B cell (primary cell): ENCODE measurements around the gene TTF1. TPM values are rescaled to one million over a fixed set of nuclear protein-coding genes. Genes with fewer than 3 reads are reported as not detected.

Experiments used
- ATAC-seq: fragments of 200-7000 bp; cut with Tn5 transposase; one replicate; pipeline ENCODE4 v1.10.0; 2021; ENCODE audit warnings: low read depth, mild to moderate bottlenecking, moderate number of reproducible peaks, moderate library complexity
- CTCF ChIA-PET: fragments of 350-600 bp; sonication (Branson Sonifier 250); formaldehyde crosslinking; loops from one replicate; lab custom pipeline; 2021; ENCODE audit warnings: antibody characterized with exemption, inconsistent platforms; lab: Charles Lee
- POLR2A ChIA-PET: fragments of 350-600 bp; sonication (Branson Sonifier 250); formaldehyde crosslinking; loops from one replicate; lab custom pipeline; 2021; ENCODE audit warnings: antibody characterized with exemption; lab: Charles Lee
- DNase-seq: peaks from one replicate; pipeline ENCODE4 v3.0.0; 2013
- H2AFZ ChIP-seq: 2 replicates; pipeline ENCODE4 v1.6.1; 2012; ENCODE audit warnings: mild to moderate bottlenecking, low read depth, low read length; ENCODE audit not compliant: insufficient read depth, poor library complexity, severe bottlenecking
- H3K27ac ChIP-seq, 2 donors: 1 replicate in 1 of 2; 2 replicates in 1 of 2; pipeline ENCODE4 v1.5.1; 2012 to 2013; ENCODE audit warnings: low read length in 2 of 2, mild to moderate bottlenecking in 2 of 2, moderate library complexity in 1 of 2
- H3K27me3 ChIP-seq, 4 experiments: fragments of 200-600 bp in 1 of 4; sonication (generic) in 1 of 4; replicated peaks in 1 of 4; 1 replicate in 2 of 4; 2 replicates in 2 of 4; pipeline versions ENCODE4 v1.6.1 to v1.7.0; 2013 to 2016; ENCODE audit warnings: low read length in 3 of 4, mild to moderate bottlenecking in 2 of 4, mixed read lengths in 1 of 4, moderate library complexity in 1 of 4; ENCODE audit not compliant: insufficient read depth in 4 of 4, control insufficient read depth in 3 of 4; ENCODE audit errors: control extremely low read depth in 1 of 4
- H3K36me3 ChIP-seq, 2 experiments: replicated peaks in 1 of 2; 1 replicate in 1 of 2; 2 replicates in 1 of 2; pipeline versions ENCODE4 v1.6.1 to v1.7.1; 2013; ENCODE audit warnings: low read length in 1 of 2; ENCODE audit not compliant: insufficient read depth in 2 of 2, control insufficient read depth in 1 of 2; ENCODE audit errors: control extremely low read depth in 1 of 2, extremely low read depth in 1 of 2
- H3K4me1 ChIP-seq, 2 donors: fragments of 200-600 bp in 1 of 2; sonication (generic) in 1 of 2; 1 replicate in 1 of 2; 2 replicates in 1 of 2; pipeline versions ENCODE4 v1.5.1 to v1.6.1; 2013 to 2017; ENCODE audit warnings: low read length in 2 of 2; ENCODE audit not compliant: control insufficient read depth in 2 of 2, insufficient read depth in 2 of 2
- H3K4me2 ChIP-seq: replicated peaks from 2 replicates; pipeline ENCODE3; 2012; ENCODE audit warnings: mild to moderate bottlenecking, low read depth, low read length; ENCODE audit not compliant: poor library complexity, severe bottlenecking
- H3K4me3 ChIP-seq, 5 experiments: fragments of 200-600 bp in 1 of 5; sonication (generic) in 1 of 5; 1 replicate in 3 of 5; 2 replicates in 2 of 5; pipeline versions ENCODE4 v1.5.1 to v1.7.0; 2011 to 2016; ENCODE audit warnings: low read length in 4 of 5, mild to moderate bottlenecking in 4 of 5, low read depth in 2 of 5, control low read depth in 1 of 5, moderate library complexity in 1 of 5; ENCODE audit not compliant: insufficient read depth in 1 of 5; ENCODE audit errors: control extremely low read depth in 1 of 5, extremely low read depth in 1 of 5
- H3K79me2 ChIP-seq: fragments of 200-600 bp; sonication (generic); one replicate; pipeline ENCODE4 v1.6.0; 2016; ENCODE audit warnings: low read length; ENCODE audit not compliant: control insufficient read depth, insufficient read depth
- H3K9ac ChIP-seq: fragments of 200-600 bp; sonication (generic); 2 replicates; pipeline ENCODE4 v1.6.1; 2017; ENCODE audit warnings: mild to moderate bottlenecking, low read length, moderate library complexity
- H3K9me3 ChIP-seq, 3 donors: one replicate each; pipeline versions ENCODE4 v1.6.1 to v1.7.1; 2013; ENCODE audit warnings: low read length in 2 of 3; ENCODE audit not compliant: control insufficient read depth in 2 of 3, insufficient read depth in 1 of 3; ENCODE audit errors: control extremely low read depth in 1 of 3
- H4K20me1 ChIP-seq: 2 replicates; pipeline ENCODE4 v1.6.0; 2012; ENCODE audit warnings: mild to moderate bottlenecking, low read length; ENCODE audit not compliant: insufficient read depth, control insufficient read depth, poor library complexity, severe bottlenecking
- H3K27ac Mint-ChIP-seq: one replicate; pipeline ENCODE4 v1.8.0; 2021; ENCODE audit warnings: mixed read lengths
- H3K27me3 Mint-ChIP-seq: one replicate; pipeline ENCODE4 v1.8.0; 2021; ENCODE audit warnings: mixed read lengths
- H3K4me1 Mint-ChIP-seq: one replicate; pipeline ENCODE4 v1.8.0; 2021; ENCODE audit warnings: mixed read lengths
- H3K4me3 Mint-ChIP-seq: one replicate; pipeline ENCODE4 v1.8.0; 2021; ENCODE audit warnings: mixed read lengths
- H3K9me3 Mint-ChIP-seq: one replicate; pipeline ENCODE4 v1.8.0; 2022; ENCODE audit warnings: mixed read lengths; ENCODE audit not compliant: insufficient read depth
- CTCF ChIP-seq: fragments of 200-600 bp; IDR thresholded peaks from one replicate; pipeline ENCODE4 v1.8.0; 2022; ENCODE audit warnings: antibody characterized with exemption, mild to moderate bottlenecking
- EZH2 ChIP-seq: IDR thresholded peaks from 2 replicates; pipeline ENCODE4 v1.6.1; 2012; ENCODE audit warnings: borderline replicate concordance, low read depth, mild to moderate bottlenecking, moderate library complexity, low read length; ENCODE audit not compliant: insufficient read depth, poor library complexity, severe bottlenecking
- WGBS: methylation state at CpG from one replicate; pipeline ENCODE4 v1.1.5; 2013; ENCODE audit warnings: missing lambda C conversion rate; ENCODE audit not compliant: insufficient coverage; 5-methylcytosine and 5-hydroxymethylcytosine counted together
- intact Hi-C: fragments of 100-400 bp; cut with micrococcal nuclease; formaldehyde crosslinking; loops from one replicate; pipeline ENCODE4 v1.10.0; 2022
- polyA plus RNA-seq: library from polyadenylated mRNA; depleted of rRNA; stranded (reverse); fragments of >200 nt; gene quantifications from 2 replicates; pipeline ENCODE4 v1.2.3, GENCODE V29; 2012
- total RNA-seq, 2 donors: library from RNA; stranded (reverse); fragments of 120-200 nt in 1 of 2; gene quantifications; 1 replicate in 1 of 2; 2 replicates in 1 of 2; pipeline versions ENCODE4 v1.2.3 to v1.2.4, GENCODE V29; 2013 to 2022

TTF1 gene
- total and polyA plus RNA-seq, 2 donors (not counting 1 experiment from before 2014, with no cell fraction given) = 12.3 to 26.3 TPM

- ChIA-PET CTCF (no interaction called here), POLR2A (no interaction called here)
- Histone ChIP-seq H3K4me1 (peaks cover 9 to 14% of the 10 kb centered on the region in 2 donors), H3K9me3 (no peaks in the 10 kb centered on the region), H3K36me3 (no peaks in the 10 kb centered on the region), H3K27me3 (no peaks in the 10 kb centered on the region), H3K4me3 (no peak overlapping the region), H3K9ac (no peak overlapping the region), H3K27ac (peak overlapping the region in 1 of 2 donors; percentile 26), H3K4me2 (no peak overlapping the region), H3K79me2 (no peaks in the 10 kb centered on the region), H2AFZ (no peak overlapping the region), H4K20me1 (no peaks in the 10 kb centered on the region)
- Mint-ChIP-seq H3K27me3 (no peaks in the 10 kb centered on the region), H3K27ac (no peak overlapping the region), H3K4me3 (no peak overlapping the region), H3K4me1 (peaks cover 11% of the 10 kb centered on the region), H3K9me3 (no peaks in the 10 kb centered on the region)
- no peak for ATAC-seq
- 98% methylated on average over 4 of the region's 4 CpGs for WGBS
- intact Hi-C loops = no loop called here
- DNase-seq = no peak
- TF ChIP-seq EZH2 = no peak
- TF ChIP-seq CTCF = no peak
These were observed 40.2 kb downstream of the TTF1 start for GRCh38 chr9:132366481-132366880.

- no peak for ATAC-seq
These were observed 40.7 kb downstream of the TTF1 start for GRCh38 chr9:132365986-132366385.

More at GRCh38 chr9:132365986-132366385, 40.7 kb downstream of the TTF1 start:
- Histone ChIP-seq H3K79me2 (no peaks in the 10 kb centered on the region), H3K4me3 (no peak overlapping the region), H3K36me3 (no peaks in the 10 kb centered on the region), H3K4me2 (no peak overlapping the region), H3K9me3 (no peaks in the 10 kb centered on the region), H2AFZ (peak overlapping the region; percentile 29), H3K4me1 (peaks cover 9 to 14% of the 10 kb centered on the region in 2 donors), H3K9ac (no peak overlapping the region), H3K27me3 (no peaks in the 10 kb centered on the region), H4K20me1 (no peaks in the 10 kb centered on the region), H3K27ac (peak overlapping the region in 1 of 2 donors; percentile 26)
- CTCF ChIA-PET = interaction anchor here (0.6 kb wide), 1 partner anchor 1525 kb away, joined by 4 read pairs; no protein-coding TSS in a partner anchor
- Mint-ChIP-seq H3K9me3 (no peaks in the 10 kb centered on the region), H3K27ac (peak overlapping the region; percentile 15), H3K27me3 (no peaks in the 10 kb centered on the region), H3K4me3 (no peak overlapping the region), H3K4me1 (peaks cover 8% of the 10 kb centered on the region)
- no CpG with 5 or more reads among the region's 3 CpGs for WGBS
- POLR2A ChIA-PET = interaction anchor here (0.6 kb wide), 1 partner anchor 22 kb away, joined by 3 read pairs; no protein-coding TSS in a partner anchor
- no peak for DNase-seq
- intact Hi-C loops = no loop called here
- TF ChIP-seq EZH2 (no peak), CTCF (no peak)
